Iris pigment epithelial cell (primary cell): Measurements from ENCODE around the gene CMIP.
A peak's percentile ranks its signal among the peaks of the same experiment; 100 is the strongest.
"Not testable (repeated sequence)": the region's sequence is repeated elsewhere in the genome, so short reads cannot be mapped to it uniquely, and the experiment has no call there.

ENCODE experiments used
- DNase-seq: peaks from one replicate; pipeline ENCODE4 v3.0.0-alpha.2; 2011; ENCODE audit warnings: low read depth

Gene CMIP

GRCh38 chr16:81444448-81445121 lies at the start of gene CMIP:
TSS of gene CMIP (plus strand) at chr16:81444808.
- DNase-seq: peak; percentile 72

- no peak for DNase-seq
Measured at GRCh38 chr16:81394966-81395655, 49.5 kb upstream of the CMIP start.

- DNase-seq: no peak
Measured at GRCh38 chr16:81397058-81397878, 47.3 kb upstream of the CMIP start.

- DNase-seq: no peak
Measured at GRCh38 chr16:81397879-81398520, 46.6 kb upstream of the CMIP start.

GRCh38 chr16:81399909-81400308 lies 44.7 kb upstream of the CMIP start:
- DNase-seq: no peak

- peak; percentile 82 for DNase-seq
Measured at GRCh38 chr16:81401035-81401950, 43.3 kb upstream of the CMIP start.

GRCh38 chr16:81403208-81403600 lies 41.4 kb upstream of the CMIP start:
- no peak for DNase-seq

- peak; percentile 65 for DNase-seq
Measured at GRCh38 chr16:81403601-81404391, 40.8 kb upstream of the CMIP start.

GRCh38 chr16:81405002-81405401 lies 39.6 kb upstream of the CMIP start:
- not testable (repeated sequence) for DNase-seq

- peak; percentile 94 for DNase-seq
Measured at GRCh38 chr16:81405702-81406113, 38.9 kb upstream of the CMIP start.

- no peak for DNase-seq
Measured at GRCh38 chr16:81408409-81408950, 36.1 kb upstream of the CMIP start.

- DNase-seq: no peak
Measured at GRCh38 chr16:81409016-81409556, 35.5 kb upstream of the CMIP start.

- DNase-seq: no peak
Measured at GRCh38 chr16:81410643-81411293, 33.8 kb upstream of the CMIP start.

- no peak for DNase-seq
Measured at GRCh38 chr16:81413245-81413990, 31.2 kb upstream of the CMIP start.

GRCh38 chr16:81415751-81416150 lies 28.9 kb upstream of the CMIP start:
- no peak for DNase-seq

GRCh38 chr16:81416749-81417148 lies 27.9 kb upstream of the CMIP start:
- DNase-seq: no peak

- DNase-seq: no peak
Measured at GRCh38 chr16:81417210-81417609, 27.4 kb upstream of the CMIP start.

- no peak for DNase-seq
Measured at GRCh38 chr16:81419806-81420205, 24.8 kb upstream of the CMIP start.

GRCh38 chr16:81421126-81421525 lies 23.5 kb upstream of the CMIP start:
- no peak for DNase-seq
